Fibroblast of lung (primary cell): ENCODE data around the gene STRA8. TPM values are rescaled to one million over a fixed set of nuclear protein-coding genes. Genes with fewer than 3 reads are reported as not detected.

ENCODE experiments used
- DNase-seq, 2 donors: peaks; one replicate each; pipeline versions ENCODE4 v3.0.0 to v3.0.0-alpha.2; 2010; ENCODE audit warnings: low read depth in 2 of 2
- H2AFZ ChIP-seq: 2 replicates; pipeline ENCODE4 v1.5.1; 2012; ENCODE audit warnings: low read length, control low read depth, inconsistent platforms
- H3K27ac ChIP-seq: 2 replicates; pipeline ENCODE4 v1.5.1; 2011; ENCODE audit warnings: low read length, control low read depth; ENCODE audit not compliant: insufficient read depth
- H3K27me3 ChIP-seq: 2 replicates; pipeline ENCODE4 v1.5.1; 2011; ENCODE audit warnings: mild to moderate bottlenecking, low read length; ENCODE audit not compliant: control insufficient read depth, insufficient read depth
- H3K36me3 ChIP-seq: 2 replicates; pipeline ENCODE4 v1.5.1; 2011; ENCODE audit warnings: low read length; ENCODE audit not compliant: control insufficient read depth, insufficient read depth
- H3K4me1 ChIP-seq: 2 replicates; pipeline ENCODE4 v1.5.1; 2011; ENCODE audit warnings: low read length; ENCODE audit not compliant: control insufficient read depth, insufficient read depth; ENCODE audit errors: extremely low read depth
- H3K4me2 ChIP-seq: 2 replicates; pipeline ENCODE4 v1.5.1; 2011; ENCODE audit warnings: low read length, control low read depth; ENCODE audit not compliant: insufficient read depth; ENCODE audit errors: extremely low read depth
- H3K4me3 ChIP-seq, 4 experiments: fragments of 200-600 bp in 1 of 4; sonication (generic) in 1 of 4; replicated peaks in 1 of 4; 2 replicates each; pipeline ENCODE4 v1.5.1; 2011 to 2016; ENCODE audit warnings: low read length in 4 of 4, low read depth in 3 of 4, mild to moderate bottlenecking in 3 of 4, control low read depth in 2 of 4, inconsistent platforms in 1 of 4, mixed read lengths in 1 of 4; ENCODE audit not compliant: insufficient read depth in 1 of 4; ENCODE audit errors: control extremely low read depth in 1 of 4
- H3K79me2 ChIP-seq: 2 replicates; pipeline ENCODE4 v1.5.1; 2012; ENCODE audit warnings: mild to moderate bottlenecking, low read length, inconsistent platforms; ENCODE audit not compliant: control insufficient read depth, insufficient read depth
- H3K9ac ChIP-seq: 2 replicates; pipeline ENCODE4 v1.5.1; 2011; ENCODE audit warnings: mild to moderate bottlenecking, low read length, control low read depth; ENCODE audit not compliant: insufficient read depth
- H3K9me3 ChIP-seq: 2 replicates; pipeline ENCODE4 v1.5.1; 2012; ENCODE audit warnings: low read depth, low read length; ENCODE audit not compliant: control insufficient read depth, insufficient read depth
- H4K20me1 ChIP-seq: 2 replicates; pipeline ENCODE4 v1.5.1; 2011; ENCODE audit warnings: low read length; ENCODE audit not compliant: control insufficient read depth, insufficient read depth; ENCODE audit errors: extremely low read depth
- EZH2 ChIP-seq: IDR thresholded peaks from 2 replicates; pipeline ENCODE4 v1.5.1; 2012; ENCODE audit warnings: low read length, control low read depth, mild to moderate bottlenecking; ENCODE audit errors: missing control alignments
- polyA plus RNA-seq, 2 donors: library from polyadenylated mRNA; depleted of rRNA in 1 of 2; stranded (reverse) in 1 of 2; unstranded in 1 of 2; fragments of >200 nt; gene quantifications; 2 replicates each; pipeline ENCODE4 v1.2.1, GENCODE V29; 2011 to 2012; ENCODE audit warnings: missing spikeins in 1 of 2
- total RNA-seq: library from RNA; depleted of rRNA; stranded (reverse); fragments of >200 nt; gene quantifications from 2 replicates; pipeline ENCODE4 v1.2.1, GENCODE V29; 2014
- TF ChIP-seq, protein P1 (sequence below), 2 donors: IDR thresholded peaks in 1 of 2; conservative IDR thresholded peaks in 1 of 2; 1 replicate in 1 of 2; 2 replicates in 1 of 2; pipeline ENCODE4 v1.5.1; 2011 to 2012; ENCODE audit warnings: low read length in 2 of 2, control low read depth in 1 of 2, inconsistent platforms in 1 of 2, low read depth in 1 of 2, mild to moderate bottlenecking in 1 of 2

STRA8 gene
- total and polyA plus RNA-seq, 2 donors (not counting 1 experiment from before 2014, with no cell fraction given): not detected

GRCh38 chr7:135189221-135189662 lies 44.4 kb upstream of the STRA8 start:
- TF ChIP-seq, protein P1, sequence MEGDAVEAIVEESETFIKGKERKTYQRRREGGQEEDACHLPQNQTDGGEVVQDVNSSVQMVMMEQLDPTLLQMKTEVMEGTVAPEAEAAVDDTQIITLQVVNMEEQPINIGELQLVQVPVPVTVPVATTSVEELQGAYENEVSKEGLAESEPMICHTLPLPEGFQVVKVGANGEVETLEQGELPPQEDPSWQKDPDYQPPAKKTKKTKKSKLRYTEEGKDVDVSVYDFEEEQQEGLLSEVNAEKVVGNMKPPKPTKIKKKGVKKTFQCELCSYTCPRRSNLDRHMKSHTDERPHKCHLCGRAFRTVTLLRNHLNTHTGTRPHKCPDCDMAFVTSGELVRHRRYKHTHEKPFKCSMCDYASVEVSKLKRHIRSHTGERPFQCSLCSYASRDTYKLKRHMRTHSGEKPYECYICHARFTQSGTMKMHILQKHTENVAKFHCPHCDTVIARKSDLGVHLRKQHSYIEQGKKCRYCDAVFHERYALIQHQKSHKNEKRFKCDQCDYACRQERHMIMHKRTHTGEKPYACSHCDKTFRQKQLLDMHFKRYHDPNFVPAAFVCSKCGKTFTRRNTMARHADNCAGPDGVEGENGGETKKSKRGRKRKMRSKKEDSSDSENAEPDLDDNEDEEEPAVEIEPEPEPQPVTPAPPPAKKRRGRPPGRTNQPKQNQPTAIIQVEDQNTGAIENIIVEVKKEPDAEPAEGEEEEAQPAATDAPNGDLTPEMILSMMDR (conservative IDR thresholded peaks at IDR 0.05 in 1 of 2, IDR thresholded peaks at IDR 0.05 in 1 of 2; ENCODE audit: low read depth in 1 of 2, low read length in 2 of 2): no peak
- TF ChIP-seq EZH2: no peak
- no peak overlapping the region for H3K27ac ChIP-seq

DNA sequence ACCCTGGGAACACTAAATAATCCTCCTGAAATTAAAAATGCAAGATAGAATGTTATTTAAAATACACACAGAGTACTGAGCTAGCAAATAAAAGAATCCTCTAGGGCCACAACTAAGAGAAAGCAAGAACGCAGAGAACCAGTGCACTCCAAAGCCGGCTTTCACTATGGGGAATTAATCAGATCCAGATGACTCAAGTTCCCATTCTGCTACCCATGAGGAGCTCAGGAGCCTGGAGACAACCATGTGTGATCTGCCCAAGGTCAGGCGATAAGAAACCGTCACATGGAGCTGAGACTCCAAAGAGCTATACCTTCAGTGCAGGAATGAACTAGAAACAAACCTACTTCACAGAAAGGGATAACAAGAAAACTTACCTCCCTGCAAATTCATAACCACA lies 43.7 kb upstream of the STRA8 start:
- Histone ChIP-seq H3K36me3 (peaks cover 15% of the 10 kb centered on the region), H3K4me1 (peaks cover 7% of the 10 kb centered on the region), H4K20me1 (no peaks in the 10 kb centered on the region), H3K9me3 (no peaks in the 10 kb centered on the region), H3K9ac (no peak overlapping the region), H3K4me3 (no peak overlapping the region), H2AFZ (no peak overlapping the region), H3K4me2 (no peak overlapping the region), H3K27ac (no peak overlapping the region), H3K27me3 (no peaks in the 10 kb centered on the region), H3K79me2 (no peaks in the 10 kb centered on the region)
- no peak for TF ChIP-seq EZH2
- TF ChIP-seq, protein P1 (conservative IDR thresholded peaks at IDR 0.05 in 1 of 2, IDR thresholded peaks at IDR 0.05 in 1 of 2; ENCODE audit: low read depth in 1 of 2, low read length in 2 of 2): no peak
- no peak for DNase-seq

More at GRCh38 chr7:135189221-135189662, 44.4 kb upstream of the STRA8 start:
- Histone ChIP-seq H3K4me2 (no peak overlapping the region), H3K79me2 (no peaks in the 10 kb centered on the region), H3K27me3 (no peaks in the 10 kb centered on the region), H3K9me3 (no peaks in the 10 kb centered on the region), H2AFZ (no peak overlapping the region), H3K4me3 (no peak overlapping the region), H3K9ac (no peak overlapping the region), H4K20me1 (no peaks in the 10 kb centered on the region), H3K4me1 (peaks cover 5% of the 10 kb centered on the region), H3K36me3 (peaks cover 15% of the 10 kb centered on the region)
- no peak for DNase-seq

DNA sequence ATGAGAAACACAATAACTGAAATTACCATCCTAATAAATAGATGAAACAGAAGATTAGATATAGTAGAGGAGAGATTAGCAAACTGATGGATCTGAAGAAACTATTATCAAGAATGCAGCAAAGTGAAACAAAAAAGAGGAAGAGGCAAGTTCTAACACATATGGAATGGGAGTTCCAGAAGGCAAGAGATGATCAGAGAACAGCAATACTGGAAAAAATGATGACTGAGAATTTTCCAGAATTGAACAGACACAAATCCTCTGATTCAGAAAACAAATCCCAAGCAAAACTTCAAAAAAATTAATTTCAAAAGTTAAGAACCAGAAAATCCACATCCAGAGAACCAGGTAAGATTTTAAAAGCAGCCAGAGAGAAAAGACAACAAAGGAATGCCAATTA lies 42.9 kb upstream of the STRA8 start:
- no peak overlapping the region for H3K27ac ChIP-seq
- no peaks in the 10 kb centered on the region for H3K79me2 ChIP-seq
- no peaks in the 10 kb centered on the region for H3K9me3 ChIP-seq
- H3K4me3 ChIP-seq: no peak overlapping the region
- DNase-seq: no peak
- no peaks in the 10 kb centered on the region for H3K27me3 ChIP-seq
- H3K4me1 ChIP-seq: peaks cover 7% of the 10 kb centered on the region
- H3K4me2 ChIP-seq: no peak overlapping the region
- H3K36me3 ChIP-seq: peaks cover 14% of the 10 kb centered on the region
- no peak for TF ChIP-seq EZH2
- TF ChIP-seq, protein P1 (conservative IDR thresholded peaks at IDR 0.05 in 1 of 2, IDR thresholded peaks at IDR 0.05 in 1 of 2; ENCODE audit: low read depth in 1 of 2, low read length in 2 of 2): no peak
- H4K20me1 ChIP-seq: no peaks in the 10 kb centered on the region
- no peak overlapping the region for H3K9ac ChIP-seq
- H2AFZ ChIP-seq: no peak overlapping the region
